K562 (cell line): Measurements from ENCODE around the gene PRKCSH. TPM values are rescaled to one million over a fixed set of nuclear protein-coding genes. Genes with fewer than 3 reads are reported as not detected.

Source experiments
- ATAC-seq: fragments of 200-7000 bp; cut with Tn5 transposase; 3 replicates; pipeline ENCODE4 v1.9.1; 2020; ENCODE audit warnings: moderate library complexity
- BruUV-seq: library from RNA; stranded (reverse); fragments of 400-500 nt; replicated peaks from 2 replicates; lab custom pipeline; 2021; lab: Mats Ljungman, UMichigan
- CTCF ChIA-PET: fragments of 300-600 bp; formaldehyde crosslinking; extraction: SDS; loops from one replicate; lab custom pipeline; 2021; ENCODE audit warnings: low intra/inter-chr PET ratio; lab: Yijun Ruan, JAX
- POLR2A ChIA-PET: fragments of 300-600, 350-650 bp; sonication (Branson Sonifier 250); formaldehyde crosslinking; extraction: SDS; loops from one replicate; lab custom pipeline; 2021; ENCODE audit warnings: antibody characterized with exemption, inconsistent platforms; lab: Yijun Ruan, JAX
- DNase-seq, 4 experiments: peaks; one replicate each; pipeline versions ENCODE4 v3.0.0 to v3.0.0-alpha.2; 2011 to 2018; ENCODE audit warnings: low spot score in 3 of 4, mixed read lengths in 3 of 4; ENCODE audit errors: extremely low read depth in 1 of 4
- FAIRE-seq: peaks from 2 replicates; lab custom pipeline; 2011; peaks lifted over from hg19 to GRCh38; lab: Jason Lieb, UNC
- H2AFZ ChIP-seq: 2 replicates; pipeline ENCODE4 v1.6.0; 2011; ENCODE audit warnings: low read depth, low read length, control low read depth, inconsistent platforms
- H3K27ac ChIP-seq: fragments of 200-600 bp; 3 replicates; pipeline ENCODE4 v1.8.0; 2011; ENCODE audit warnings: low read depth, mild to moderate bottlenecking, control low read depth, inconsistent platforms, low read length, moderate library complexity, mixed read lengths; ENCODE audit errors: extremely low read depth
- H3K27me3 ChIP-seq, 2 experiments: fragments of 300-600 bp in 1 of 2; 2 replicates in 1 of 2; 3 replicates in 1 of 2; pipeline versions ENCODE4 v1.6.0 to v1.8.0; 2011; ENCODE audit warnings: inconsistent platforms in 2 of 2, low read length in 2 of 2, mild to moderate bottlenecking in 1 of 2, mixed read lengths in 1 of 2, moderate library complexity in 1 of 2; ENCODE audit not compliant: control insufficient read depth in 2 of 2, insufficient read depth in 2 of 2
- H3K36me3 ChIP-seq: fragments of 300-600 bp; 3 replicates; pipeline ENCODE4 v1.8.0; 2011; ENCODE audit warnings: mild to moderate bottlenecking, low read length, inconsistent platforms; ENCODE audit not compliant: control insufficient read depth, insufficient read depth
- H3K4me1 ChIP-seq, 2 experiments: fragments of 200-600 bp in 1 of 2; replicated peaks in 1 of 2; 2 replicates in 1 of 2; 3 replicates in 1 of 2; pipeline versions ENCODE4 v1.5.1 to v1.8.0; 2011; ENCODE audit warnings: inconsistent platforms in 2 of 2, low read length in 2 of 2, mild to moderate bottlenecking in 1 of 2, mixed read lengths in 1 of 2, moderate library complexity in 1 of 2; ENCODE audit not compliant: control insufficient read depth in 2 of 2, insufficient read depth in 2 of 2
- H3K4me2 ChIP-seq: 2 replicates; pipeline ENCODE4 v1.6.1; 2011; ENCODE audit warnings: low read length, control low read depth, inconsistent platforms, mixed read lengths; ENCODE audit not compliant: insufficient read depth
- H3K4me3 ChIP-seq: fragments of 200-600 bp; sonication (generic), shearing (Covaris generic); 2 replicates; pipeline ENCODE4 v1.5.1; 2016; ENCODE audit warnings: control low read depth, inconsistent platforms
- H3K79me2 ChIP-seq: fragments of 200-600 bp; 3 replicates; pipeline ENCODE4 v1.8.0; 2011; ENCODE audit warnings: low read length, inconsistent platforms; ENCODE audit not compliant: control insufficient read depth, insufficient read depth
- H3K9ac ChIP-seq, 2 experiments: 2 replicates each; pipeline versions ENCODE4 v1.6.0 to v1.6.1; 2011; ENCODE audit warnings: low read depth in 2 of 2, low read length in 2 of 2, control low read depth in 1 of 2, inconsistent platforms in 1 of 2, mild to moderate bottlenecking in 1 of 2, mixed read lengths in 1 of 2; ENCODE audit not compliant: insufficient read depth in 1 of 2
- H3K9me1 ChIP-seq: one replicate; pipeline ENCODE4 v1.6.0; 2011; ENCODE audit warnings: inconsistent platforms, mild to moderate bottlenecking, low read length, moderate library complexity; ENCODE audit not compliant: control insufficient read depth, insufficient read depth
- H3K9me3 ChIP-seq: replicated peaks from 2 replicates; pipeline ENCODE4 v1.5.1; 2011; ENCODE audit warnings: low read depth, low read length, inconsistent platforms; ENCODE audit not compliant: control insufficient read depth, insufficient read depth
- H4K20me1 ChIP-seq: replicated peaks from 2 replicates; pipeline ENCODE4 v1.6.1; 2011; ENCODE audit warnings: low read length, inconsistent platforms, mixed read lengths; ENCODE audit not compliant: control insufficient read depth, insufficient read depth
- ARID4B ChIP-seq: sonication (generic); formaldehyde crosslinking; IDR thresholded peaks from 2 replicates; pipeline ENCODE4 v1.8.0; 2022; ENCODE audit warnings: mild to moderate bottlenecking, missing genetic modification reagents
- CBFB ChIP-seq: sonication (generic); formaldehyde crosslinking; IDR thresholded peaks from 2 replicates; pipeline ENCODE4 v1.4.0; 2020; ENCODE audit warnings: mild to moderate bottlenecking, missing genetic modification reagents
- CBX5 ChIP-seq: IDR thresholded peaks from 2 replicates; pipeline ENCODE4 v1.6.1; 2014; ENCODE audit warnings: low read depth, borderline replicate concordance
- CREB1 ChIP-seq, 2 experiments: sonication (generic) in 1 of 2; formaldehyde crosslinking in 1 of 2; IDR thresholded peaks; 2 replicates each; pipeline versions ENCODE4 v1.6.1 to v1.8.0; 2012 to 2022; ENCODE audit warnings: inconsistent platforms in 1 of 2, mild to moderate bottlenecking in 1 of 2, missing genetic modification reagents in 1 of 2, moderate library complexity in 1 of 2
- DLX4 ChIP-seq: fragments of 250-450 bp; sonication (Bioruptor Pico); IDR thresholded peaks from 2 replicates; pipeline ENCODE4 v1.6.1; 2021; ENCODE audit warnings: mild to moderate bottlenecking
- EZH2 ChIP-seq: IDR thresholded peaks from 2 replicates; pipeline ENCODE4 v1.6.1; 2012; ENCODE audit warnings: low read depth, mild to moderate bottlenecking, inconsistent platforms, low read length, borderline replicate concordance
- GATAD2A ChIP-seq: fragments of 450-650 bp; IDR thresholded peaks from 2 replicates; pipeline ENCODE4 v1.6.1; 2017
- HSF4 ChIP-seq: fragments of 250-450 bp; sonication (Bioruptor Pico); IDR thresholded peaks from 2 replicates; pipeline ENCODE4 v2.1.2; 2022; ENCODE audit warnings: mild to moderate bottlenecking, moderate library complexity, borderline replicate concordance
- MNT ChIP-seq, 2 experiments: fragments of 450-650 bp; conservative IDR thresholded peaks; 2 replicates each; pipeline ENCODE4 v1.6.1; 2017; ENCODE audit warnings: mild to moderate bottlenecking in 2 of 2, moderate library complexity in 2 of 2
- ZFP36 ChIP-seq: fragments of 150-350 bp; IDR thresholded peaks from 2 replicates; pipeline ENCODE4 v1.6.1; 2018; ENCODE audit warnings: low read length, low read depth; ENCODE audit not compliant: partially characterized antibody
- WGBS: fragments of 100-300 bp; shearing (Covaris generic); methylation state at CpG from one replicate; pipeline ENCODE4 v1.1.6; 2016; ENCODE audit warnings: low coverage, mixed read lengths; ENCODE audit not compliant: insufficient coverage; ENCODE audit errors: missing lambda C conversion rate; 5-methylcytosine and 5-hydroxymethylcytosine counted together
- in situ Hi-C: fragments of 300-500 bp; cut with MboI; formaldehyde crosslinking; loops from 4 replicates; pipeline ENCODE4 v1.15.0; 2018; ENCODE audit warnings: inconsistent platforms, mixed read lengths
- intact Hi-C: fragments of 100-400 bp; cut with micrococcal nuclease; formaldehyde crosslinking; loops from 2 replicates; pipeline ENCODE4 v1.14.2; 2022
- polyA plus RNA-seq, 8 experiments: library from polyadenylated mRNA; depleted of rRNA in 4 of 8; stranded (reverse) in 5 of 8; unstranded in 3 of 8; fragments of >200 nt; fragmentation: Nextera tagmentation in 2 of 8; fragmentation: Illumina TruSeq in 1 of 8; extraction: Ambion mirVana in 2 of 8; extraction: Trizol in 1 of 8; gene quantifications; 2 replicates each; pipeline versions ENCODE4 v1.2.1 to v1.2.3, GENCODE V29; 2011 to 2014; ENCODE audit warnings: inconsistent platforms in 1 of 8, missing spikeins in 1 of 8
- total RNA-seq, 7 experiments: library from RNA; depleted of rRNA in 6 of 7; stranded (reverse); fragments of >200 nt in 6 of 7; fragmentation: Illumina TruSeq in 2 of 7; extraction: Trizol in 2 of 7; gene quantifications; 2 replicates each; pipeline versions ENCODE4 v1.2.1 to v1.2.3, GENCODE V29; 2011 to 2021; ENCODE audit warnings: low replicate concordance in 1 of 7
- TF ChIP-seq, protein P1 (sequence below): fragments of 450-650 bp; IDR thresholded peaks from 2 replicates; pipeline ENCODE4 v1.7.0; 2016; ENCODE audit warnings: borderline replicate concordance
- TF ChIP-seq, protein P2 (sequence below): fragments of 450-650 bp; IDR thresholded peaks from one replicate; pipeline ENCODE4 v1.6.1; 2018; ENCODE audit warnings: mild to moderate bottlenecking, moderate library complexity; ENCODE audit not compliant: partially characterized antibody

Gene PRKCSH
- total and polyA plus RNA-seq, 9 of the 15 experiments (the other 6 are each of a cell fraction or from before 2014, with no cell fraction given) = 2.3 to 297 (median 48.1) TPM

GRCh38 chr19:11437955-11438354 lies 2.5 kb downstream of the PRKCSH start:
- in situ Hi-C loops (loop anchor here (5.0 kb wide), 1 partner anchor 141 kb away; the partner anchor contains the start of gene TSPAN16), intact Hi-C loops (no loop called here)
- H3K79me2 ChIP-seq = peaks cover 20% of the 10 kb centered on the region
- peaks cover 11 to 22% of the 10 kb centered on the region in 2 experiments; a peak in 4 of 5 replicates for H3K4me1 ChIP-seq
- peaks cover 61% of the 10 kb centered on the region for H3K36me3 ChIP-seq
- no peak for DNase-seq
- 0 out of 2 replicates have a peak, but pooled peaks cover 4% of the 10 kb centered on the region for H4K20me1 ChIP-seq
- H3K27me3 ChIP-seq = no peaks in the 10 kb centered on the region
- 80% methylated on average over 8 of the region's 9 CpGs for WGBS
- no peak for FAIRE-seq
- no peaks in the 10 kb centered on the region for H3K9me3 ChIP-seq
- no peak overlapping the region for H3K27ac ChIP-seq
- CTCF ChIA-PET = no interaction called here
- no peak overlapping the region for H3K4me2 ChIP-seq
- 0 out of 4 replicates have a peak overlapping the region, but pooled peaks of 1 of the 2 experiments have one; percentile 2 for H3K9ac ChIP-seq
- ATAC-seq = no peak
- H3K4me3 ChIP-seq = no peak overlapping the region
- no TSS peak for BruUV-seq
- H2AFZ ChIP-seq = no peak overlapping the region
- peaks cover 5% of the 10 kb centered on the region for H3K9me1 ChIP-seq
- POLR2A ChIA-PET = interaction anchor here (1.2 kb wide), 1 partner anchor 55 kb away, joined by 4 read pairs; no protein-coding TSS in a partner anchor
- TF ChIP-seq ARID4B (CRISPR knock-in tag) (no peak), MNT (conservative IDR thresholded peaks at IDR 0.05) (no peak), CBX5 (no peak), CBFB (CRISPR knock-in tag) (no peak), HSF4 (CRISPR knock-in tag) (no peak), DLX4 (CRISPR knock-in tag) (no peak), GATAD2A (no peak), CREB1 (IDR thresholded peaks at IDR 0.05) (no peak), CREB1 (CRISPR knock-in tag; IDR thresholded peaks at IDR 0.05) (no peak), EZH2 (no peak), ZFP36 (no peak)
- TF ChIP-seq, protein P1, sequence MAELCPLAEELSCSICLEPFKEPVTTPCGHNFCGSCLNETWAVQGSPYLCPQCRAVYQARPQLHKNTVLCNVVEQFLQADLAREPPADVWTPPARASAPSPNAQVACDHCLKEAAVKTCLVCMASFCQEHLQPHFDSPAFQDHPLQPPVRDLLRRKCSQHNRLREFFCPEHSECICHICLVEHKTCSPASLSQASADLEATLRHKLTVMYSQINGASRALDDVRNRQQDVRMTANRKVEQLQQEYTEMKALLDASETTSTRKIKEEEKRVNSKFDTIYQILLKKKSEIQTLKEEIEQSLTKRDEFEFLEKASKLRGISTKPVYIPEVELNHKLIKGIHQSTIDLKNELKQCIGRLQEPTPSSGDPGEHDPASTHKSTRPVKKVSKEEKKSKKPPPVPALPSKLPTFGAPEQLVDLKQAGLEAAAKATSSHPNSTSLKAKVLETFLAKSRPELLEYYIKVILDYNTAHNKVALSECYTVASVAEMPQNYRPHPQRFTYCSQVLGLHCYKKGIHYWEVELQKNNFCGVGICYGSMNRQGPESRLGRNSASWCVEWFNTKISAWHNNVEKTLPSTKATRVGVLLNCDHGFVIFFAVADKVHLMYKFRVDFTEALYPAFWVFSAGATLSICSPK = no peak
- TF ChIP-seq, protein P2, sequence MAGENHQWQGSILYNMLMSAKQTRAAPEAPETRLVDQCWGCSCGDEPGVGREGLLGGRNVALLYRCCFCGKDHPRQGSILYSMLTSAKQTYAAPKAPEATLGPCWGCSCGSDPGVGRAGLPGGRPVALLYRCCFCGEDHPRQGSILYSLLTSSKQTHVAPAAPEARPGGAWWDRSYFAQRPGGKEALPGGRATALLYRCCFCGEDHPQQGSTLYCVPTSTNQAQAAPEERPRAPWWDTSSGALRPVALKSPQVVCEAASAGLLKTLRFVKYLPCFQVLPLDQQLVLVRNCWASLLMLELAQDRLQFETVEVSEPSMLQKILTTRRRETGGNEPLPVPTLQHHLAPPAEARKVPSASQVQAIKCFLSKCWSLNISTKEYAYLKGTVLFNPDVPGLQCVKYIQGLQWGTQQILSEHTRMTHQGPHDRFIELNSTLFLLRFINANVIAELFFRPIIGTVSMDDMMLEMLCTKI = no peak
